ENCODE measurements around the gene MMP25.

The MMP25 gene

GRCh38 chr16:3007957-3008689 lies 38.2 kb upstream of the MMP25 start:
- no peak overlapping the region for H3K27ac ChIP-seq (ENCODE audit: low read depth, low read length)
- no peaks in the 10 kb centered on the region for H3K36me3 ChIP-seq (ENCODE audit: control insufficient read depth in 5 of 5, insufficient read depth in 5 of 5, low read length in 5 of 5)
- peak overlapping the region in 1 of 5 donors; percentile 30 for H3K9ac ChIP-seq (ENCODE audit: low read length in 5 of 5)
- H3K4me1 ChIP-seq (ENCODE audit: control insufficient read depth in 5 of 5, insufficient read depth in 5 of 5, low read length in 5 of 5), result peaks cover 0 to 31% (median 18%) of the 10 kb centered on the region in 5 donors
- peaks cover 35 to 55% (median 46%) of the 10 kb centered on the region in 5 donors for H3K27me3 ChIP-seq (ENCODE audit: control insufficient read depth in 5 of 5, insufficient read depth in 4 of 5, low read length in 5 of 5)
- H3K9me3 ChIP-seq (ENCODE audit: control insufficient read depth in 5 of 5, low read length in 5 of 5), result no peaks in the 10 kb centered on the region
- H3K4me3 ChIP-seq (ENCODE audit: low read depth in 1 of 5, low read length in 5 of 5), result peak overlapping the region in 3 of 5 donors; percentile 17 to 47 (median 18)

GRCh38 chr16:3008690-3009037 lies 37.7 kb upstream of the MMP25 start:
- Histone ChIP-seq H3K9ac (ENCODE audit: low read length in 5 of 5) (peak overlapping the region in 1 of 5 donors; percentile 30), H3K9me3 (ENCODE audit: control insufficient read depth in 5 of 5, low read length in 5 of 5) (no peaks in the 10 kb centered on the region), H3K36me3 (ENCODE audit: control insufficient read depth in 5 of 5, insufficient read depth in 5 of 5, low read length in 5 of 5) (no peaks in the 10 kb centered on the region), H3K27me3 (ENCODE audit: control insufficient read depth in 5 of 5, insufficient read depth in 4 of 5, low read length in 5 of 5) (peaks cover 41 to 61% (median 51%) of the 10 kb centered on the region in 5 donors), H3K4me1 (ENCODE audit: control insufficient read depth in 5 of 5, insufficient read depth in 5 of 5, low read length in 5 of 5) (peaks cover 0 to 28% (median 18%) of the 10 kb centered on the region in 5 donors), H3K27ac (ENCODE audit: low read depth, low read length) (no peak overlapping the region), H3K4me3 (ENCODE audit: low read depth in 1 of 5, low read length in 5 of 5) (peak overlapping the region in 1 of 5 donors; percentile 18)

GRCh38 chr16:3009568-3010390 lies 36.6 kb upstream of the MMP25 start:
- Histone ChIP-seq H3K4me3 (ENCODE audit: low read depth in 1 of 5, low read length in 5 of 5) (no peak overlapping the region), H3K27me3 (ENCODE audit: control insufficient read depth in 5 of 5, insufficient read depth in 4 of 5, low read length in 5 of 5) (peaks cover 46 to 71% (median 58%) of the 10 kb centered on the region in 5 donors), H3K4me1 (ENCODE audit: control insufficient read depth in 5 of 5, insufficient read depth in 5 of 5, low read length in 5 of 5) (peaks cover 0 to 25% (median 17%) of the 10 kb centered on the region in 5 donors), H3K36me3 (ENCODE audit: control insufficient read depth in 5 of 5, insufficient read depth in 5 of 5, low read length in 5 of 5) (no peaks in the 10 kb centered on the region), H3K9me3 (ENCODE audit: control insufficient read depth in 5 of 5, low read length in 5 of 5) (no peaks in the 10 kb centered on the region), H3K9ac (ENCODE audit: low read length in 5 of 5) (no peak overlapping the region), H3K27ac (ENCODE audit: low read depth, low read length) (no peak overlapping the region)

GRCh38 chr16:3010510-3010909 lies 35.9 kb upstream of the MMP25 start:
- H3K9ac ChIP-seq (ENCODE audit: low read length in 5 of 5), result no peak overlapping the region
- H3K4me3 ChIP-seq (ENCODE audit: low read depth in 1 of 5, low read length in 5 of 5), result no peak overlapping the region
- H3K36me3 ChIP-seq (ENCODE audit: control insufficient read depth in 5 of 5, insufficient read depth in 5 of 5, low read length in 5 of 5), result no peaks in the 10 kb centered on the region
- H3K9me3 ChIP-seq (ENCODE audit: control insufficient read depth in 5 of 5, low read length in 5 of 5), result no peaks in the 10 kb centered on the region
- peaks cover 46 to 73% (median 58%) of the 10 kb centered on the region in 5 donors for H3K27me3 ChIP-seq (ENCODE audit: control insufficient read depth in 5 of 5, insufficient read depth in 4 of 5, low read length in 5 of 5)
- H3K4me1 ChIP-seq (ENCODE audit: control insufficient read depth in 5 of 5, insufficient read depth in 5 of 5, low read length in 5 of 5), result peaks cover 0 to 22% (median 14%) of the 10 kb centered on the region in 5 donors
- H3K27ac ChIP-seq (ENCODE audit: low read depth, low read length), result no peak overlapping the region

- H3K27ac ChIP-seq (ENCODE audit: low read depth, low read length), result no peak overlapping the region
- no peaks in the 10 kb centered on the region for H3K9me3 ChIP-seq (ENCODE audit: control insufficient read depth in 5 of 5, low read length in 5 of 5)
- no peak overlapping the region for H3K9ac ChIP-seq (ENCODE audit: low read length in 5 of 5)
- H3K4me3 ChIP-seq (ENCODE audit: low read depth in 1 of 5, low read length in 5 of 5), result no peak overlapping the region
- H3K4me1 ChIP-seq (ENCODE audit: control insufficient read depth in 5 of 5, insufficient read depth in 5 of 5, low read length in 5 of 5), result peaks cover 0 to 16% (median 14%) of the 10 kb centered on the region in 5 donors
- peaks cover 43 to 72% (median 54%) of the 10 kb centered on the region in 5 donors for H3K27me3 ChIP-seq (ENCODE audit: control insufficient read depth in 5 of 5, insufficient read depth in 4 of 5, low read length in 5 of 5)
- no peaks in the 10 kb centered on the region for H3K36me3 ChIP-seq (ENCODE audit: control insufficient read depth in 5 of 5, insufficient read depth in 5 of 5, low read length in 5 of 5)
Measured at GRCh38 chr16:3012246-3012645, 34.1 kb upstream of the MMP25 start.

- no peak within 1 kb of the TSS for H3K9ac ChIP-seq (ENCODE audit: low read length in 5 of 5)
- H3K4me1 ChIP-seq (ENCODE audit: control insufficient read depth in 5 of 5, insufficient read depth in 5 of 5, low read length in 5 of 5), result peaks cover 0 to 9% (median 7%) of the 10 kb centered on the region in 5 donors
- no peak within 1 kb of the TSS for H3K4me3 ChIP-seq (ENCODE audit: low read depth in 1 of 5, low read length in 5 of 5)
- no peaks in the 10 kb centered on the region for H3K9me3 ChIP-seq (ENCODE audit: control insufficient read depth in 5 of 5, low read length in 5 of 5)
- peaks cover 38 to 70% (median 52%) of the 10 kb centered on the region in 5 donors for H3K27me3 ChIP-seq (ENCODE audit: control insufficient read depth in 5 of 5, insufficient read depth in 4 of 5, low read length in 5 of 5)
- H3K27ac ChIP-seq (ENCODE audit: low read depth, low read length), result no peak within 1 kb of the TSS
- H3K36me3 ChIP-seq (ENCODE audit: control insufficient read depth in 5 of 5, insufficient read depth in 5 of 5, low read length in 5 of 5), result no peaks in the 10 kb centered on the region
Measured at GRCh38 chr16:3012828-3013420, 33.4 kb upstream of the MMP25 start, which contains the start of gene CLDN9. Gene CLDN9 (plus strand): TSS chr16:3012923. CDS start chr16:3013363, 440 bp downstream.

- H3K4me1 ChIP-seq (ENCODE audit: control insufficient read depth in 5 of 5, insufficient read depth in 5 of 5, low read length in 5 of 5), result peaks cover 0 to 8% (median 2%) of the 10 kb centered on the region in 5 donors
- no peaks in the 10 kb centered on the region for H3K9me3 ChIP-seq (ENCODE audit: control insufficient read depth in 5 of 5, low read length in 5 of 5)
- H3K27me3 ChIP-seq (ENCODE audit: control insufficient read depth in 5 of 5, insufficient read depth in 4 of 5, low read length in 5 of 5), result peaks cover 36 to 70% (median 51%) of the 10 kb centered on the region in 5 donors
- H3K9ac ChIP-seq (ENCODE audit: low read length in 5 of 5), result no peak overlapping the region
- no peaks in the 10 kb centered on the region for H3K36me3 ChIP-seq (ENCODE audit: control insufficient read depth in 5 of 5, insufficient read depth in 5 of 5, low read length in 5 of 5)
- H3K27ac ChIP-seq (ENCODE audit: low read depth, low read length), result no peak overlapping the region
- no peak overlapping the region for H3K4me3 ChIP-seq (ENCODE audit: low read depth in 1 of 5, low read length in 5 of 5)
Measured at GRCh38 chr16:3013491-3013951, 32.8 kb upstream of the MMP25 start.

- H3K9ac ChIP-seq (ENCODE audit: low read length in 5 of 5), result no peak overlapping the region
- H3K27me3 ChIP-seq (ENCODE audit: control insufficient read depth in 5 of 5, insufficient read depth in 4 of 5, low read length in 5 of 5), result peaks cover 34 to 68% (median 47%) of the 10 kb centered on the region in 5 donors
- no peaks in the 10 kb centered on the region for H3K36me3 ChIP-seq (ENCODE audit: control insufficient read depth in 5 of 5, insufficient read depth in 5 of 5, low read length in 5 of 5)
- no peaks in the 10 kb centered on the region for H3K9me3 ChIP-seq (ENCODE audit: control insufficient read depth in 5 of 5, low read length in 5 of 5)
- H3K4me1 ChIP-seq (ENCODE audit: control insufficient read depth in 5 of 5, insufficient read depth in 5 of 5, low read length in 5 of 5), result peaks cover 0 to 6% (median 0%) of the 10 kb centered on the region in 5 donors
- H3K4me3 ChIP-seq (ENCODE audit: low read depth in 1 of 5, low read length in 5 of 5), result no peak overlapping the region
- H3K27ac ChIP-seq (ENCODE audit: low read depth, low read length), result no peak overlapping the region
Measured at GRCh38 chr16:3013998-3014690, 32.2 kb upstream of the MMP25 start.

GRCh38 chr16:3014971-3015370 lies 31.4 kb upstream of the MMP25 start:
- Histone ChIP-seq H3K9me3 (ENCODE audit: control insufficient read depth in 5 of 5, low read length in 5 of 5) (no peaks in the 10 kb centered on the region), H3K27me3 (ENCODE audit: control insufficient read depth in 5 of 5, insufficient read depth in 4 of 5, low read length in 5 of 5) (peaks cover 30 to 62% (median 42%) of the 10 kb centered on the region in 5 donors), H3K27ac (ENCODE audit: low read depth, low read length) (no peak overlapping the region), H3K36me3 (ENCODE audit: control insufficient read depth in 5 of 5, insufficient read depth in 5 of 5, low read length in 5 of 5) (no peaks in the 10 kb centered on the region), H3K4me1 (ENCODE audit: control insufficient read depth in 5 of 5, insufficient read depth in 5 of 5, low read length in 5 of 5) (peaks cover 0 to 9% (median 4%) of the 10 kb centered on the region in 5 donors), H3K4me3 (ENCODE audit: low read depth in 1 of 5, low read length in 5 of 5) (no peak overlapping the region), H3K9ac (ENCODE audit: low read length in 5 of 5) (no peak overlapping the region)

Data from subcutaneous abdominal adipose tissue (tissue), 5 donors.